B cell (primary cell): ENCODE measurements around the gene OSBPL1A. TPM values are rescaled to one million over a fixed set of nuclear protein-coding genes. Genes with fewer than 3 reads are reported as not detected.

Experiments used
- ATAC-seq: fragments of 200-7000 bp; cut with Tn5 transposase; one replicate; pipeline ENCODE4 v1.10.0; 2021; ENCODE audit warnings: low read depth, mild to moderate bottlenecking, moderate number of reproducible peaks, moderate library complexity
- CTCF ChIA-PET: fragments of 350-600 bp; sonication (Branson Sonifier 250); formaldehyde crosslinking; loops from one replicate; lab custom pipeline; 2021; ENCODE audit warnings: antibody characterized with exemption, inconsistent platforms; lab: Charles Lee
- POLR2A ChIA-PET: fragments of 350-600 bp; sonication (Branson Sonifier 250); formaldehyde crosslinking; loops from one replicate; lab custom pipeline; 2021; ENCODE audit warnings: antibody characterized with exemption; lab: Charles Lee
- DNase-seq: peaks from one replicate; pipeline ENCODE4 v3.0.0; 2013
- H2AFZ ChIP-seq: 2 replicates; pipeline ENCODE4 v1.6.1; 2012; ENCODE audit warnings: mild to moderate bottlenecking, low read depth, low read length; ENCODE audit not compliant: insufficient read depth, poor library complexity, severe bottlenecking
- H3K27ac ChIP-seq, 2 donors: 1 replicate in 1 of 2; 2 replicates in 1 of 2; pipeline ENCODE4 v1.5.1; 2012 to 2013; ENCODE audit warnings: low read length in 2 of 2, mild to moderate bottlenecking in 2 of 2, moderate library complexity in 1 of 2
- H3K27me3 ChIP-seq, 4 experiments: fragments of 200-600 bp in 1 of 4; sonication (generic) in 1 of 4; replicated peaks in 1 of 4; 1 replicate in 2 of 4; 2 replicates in 2 of 4; pipeline versions ENCODE4 v1.6.1 to v1.7.0; 2013 to 2016; ENCODE audit warnings: low read length in 3 of 4, mild to moderate bottlenecking in 2 of 4, mixed read lengths in 1 of 4, moderate library complexity in 1 of 4; ENCODE audit not compliant: insufficient read depth in 4 of 4, control insufficient read depth in 3 of 4; ENCODE audit errors: control extremely low read depth in 1 of 4
- H3K36me3 ChIP-seq, 2 experiments: replicated peaks in 1 of 2; 1 replicate in 1 of 2; 2 replicates in 1 of 2; pipeline versions ENCODE4 v1.6.1 to v1.7.1; 2013; ENCODE audit warnings: low read length in 1 of 2; ENCODE audit not compliant: insufficient read depth in 2 of 2, control insufficient read depth in 1 of 2; ENCODE audit errors: control extremely low read depth in 1 of 2, extremely low read depth in 1 of 2
- H3K4me1 ChIP-seq, 2 donors: fragments of 200-600 bp in 1 of 2; sonication (generic) in 1 of 2; 1 replicate in 1 of 2; 2 replicates in 1 of 2; pipeline versions ENCODE4 v1.5.1 to v1.6.1; 2013 to 2017; ENCODE audit warnings: low read length in 2 of 2; ENCODE audit not compliant: control insufficient read depth in 2 of 2, insufficient read depth in 2 of 2
- H3K4me2 ChIP-seq: replicated peaks from 2 replicates; pipeline ENCODE3; 2012; ENCODE audit warnings: mild to moderate bottlenecking, low read depth, low read length; ENCODE audit not compliant: poor library complexity, severe bottlenecking
- H3K4me3 ChIP-seq, 5 experiments: fragments of 200-600 bp in 1 of 5; sonication (generic) in 1 of 5; 1 replicate in 3 of 5; 2 replicates in 2 of 5; pipeline versions ENCODE4 v1.5.1 to v1.7.0; 2011 to 2016; ENCODE audit warnings: low read length in 4 of 5, mild to moderate bottlenecking in 4 of 5, low read depth in 2 of 5, control low read depth in 1 of 5, moderate library complexity in 1 of 5; ENCODE audit not compliant: insufficient read depth in 1 of 5; ENCODE audit errors: control extremely low read depth in 1 of 5, extremely low read depth in 1 of 5
- H3K79me2 ChIP-seq: fragments of 200-600 bp; sonication (generic); one replicate; pipeline ENCODE4 v1.6.0; 2016; ENCODE audit warnings: low read length; ENCODE audit not compliant: control insufficient read depth, insufficient read depth
- H3K9ac ChIP-seq: fragments of 200-600 bp; sonication (generic); 2 replicates; pipeline ENCODE4 v1.6.1; 2017; ENCODE audit warnings: mild to moderate bottlenecking, low read length, moderate library complexity
- H3K9me3 ChIP-seq, 3 donors: one replicate each; pipeline versions ENCODE4 v1.6.1 to v1.7.1; 2013; ENCODE audit warnings: low read length in 2 of 3; ENCODE audit not compliant: control insufficient read depth in 2 of 3, insufficient read depth in 1 of 3; ENCODE audit errors: control extremely low read depth in 1 of 3
- H4K20me1 ChIP-seq: 2 replicates; pipeline ENCODE4 v1.6.0; 2012; ENCODE audit warnings: mild to moderate bottlenecking, low read length; ENCODE audit not compliant: insufficient read depth, control insufficient read depth, poor library complexity, severe bottlenecking
- H3K27ac Mint-ChIP-seq: one replicate; pipeline ENCODE4 v1.8.0; 2021; ENCODE audit warnings: mixed read lengths
- H3K27me3 Mint-ChIP-seq: one replicate; pipeline ENCODE4 v1.8.0; 2021; ENCODE audit warnings: mixed read lengths
- H3K4me1 Mint-ChIP-seq: one replicate; pipeline ENCODE4 v1.8.0; 2021; ENCODE audit warnings: mixed read lengths
- H3K4me3 Mint-ChIP-seq: one replicate; pipeline ENCODE4 v1.8.0; 2021; ENCODE audit warnings: mixed read lengths
- H3K9me3 Mint-ChIP-seq: one replicate; pipeline ENCODE4 v1.8.0; 2022; ENCODE audit warnings: mixed read lengths; ENCODE audit not compliant: insufficient read depth
- EZH2 ChIP-seq: IDR thresholded peaks from 2 replicates; pipeline ENCODE4 v1.6.1; 2012; ENCODE audit warnings: borderline replicate concordance, low read depth, mild to moderate bottlenecking, moderate library complexity, low read length; ENCODE audit not compliant: insufficient read depth, poor library complexity, severe bottlenecking
- WGBS: methylation state at CpG from one replicate; pipeline ENCODE4 v1.1.5; 2013; ENCODE audit warnings: missing lambda C conversion rate; ENCODE audit not compliant: insufficient coverage; 5-methylcytosine and 5-hydroxymethylcytosine counted together
- intact Hi-C: fragments of 100-400 bp; cut with micrococcal nuclease; formaldehyde crosslinking; loops from one replicate; pipeline ENCODE4 v1.10.0; 2022
- polyA plus RNA-seq: library from polyadenylated mRNA; depleted of rRNA; stranded (reverse); fragments of >200 nt; gene quantifications from 2 replicates; pipeline ENCODE4 v1.2.3, GENCODE V29; 2012
- total RNA-seq, 2 donors: library from RNA; stranded (reverse); fragments of 120-200 nt in 1 of 2; gene quantifications; 1 replicate in 1 of 2; 2 replicates in 1 of 2; pipeline versions ENCODE4 v1.2.3 to v1.2.4, GENCODE V29; 2013 to 2022
- TF ChIP-seq, protein P1 (sequence below): fragments of 200-600 bp; IDR thresholded peaks from one replicate; pipeline ENCODE4 v1.8.0; 2022; ENCODE audit warnings: antibody characterized with exemption, mild to moderate bottlenecking

The OSBPL1A gene
- total and polyA plus RNA-seq, 2 donors (not counting 1 experiment from before 2014, with no cell fraction given): 0.57 to 0.86 TPM

DNA sequence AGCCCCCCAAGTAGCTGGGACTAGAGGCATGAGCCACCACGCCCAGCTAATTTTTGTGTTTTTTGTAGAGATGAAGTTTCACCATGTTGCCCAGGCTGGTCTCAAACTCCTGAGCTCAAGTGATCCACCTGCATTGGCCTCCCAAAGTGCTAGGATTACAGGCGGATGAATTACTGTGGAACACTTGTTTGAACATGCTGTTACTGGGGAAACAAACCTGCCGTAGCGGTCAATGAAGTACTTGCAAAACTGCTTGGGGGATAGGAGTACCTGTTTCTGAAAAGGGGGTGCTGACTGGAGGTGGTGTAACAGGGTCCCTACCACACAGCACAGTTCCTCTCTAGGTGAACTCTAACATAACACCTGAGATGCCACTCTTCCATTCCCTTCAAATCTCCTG lies 22.9 kb upstream of the OSBPL1A start:
- H4K20me1 ChIP-seq: no peaks in the 10 kb centered on the region
- H3K4me2 ChIP-seq: no peak overlapping the region
- H2AFZ ChIP-seq: no peak overlapping the region
- ChIA-PET CTCF (interaction anchor here (1.4 kb wide), 1 partner anchor 8 kb away, joined by 3 read pairs; no protein-coding TSS in a partner anchor), POLR2A (no interaction called here)
- peaks cover 0 to 34% (median 12%) of the 10 kb centered on the region in 4 experiments for H3K27me3 ChIP-seq
- Mint-ChIP-seq H3K9me3 (peaks cover 3% of the 10 kb centered on the region), H3K27me3 (peaks cover 57% of the 10 kb centered on the region), H3K4me3 (no peak overlapping the region), H3K27ac (no peak overlapping the region), H3K4me1 (peaks cover under 1% of the 10 kb centered on the region)
- peaks cover 0 to 2% (median 1%) of the 10 kb centered on the region in 3 donors for H3K9me3 ChIP-seq
- ATAC-seq: no peak
- H3K4me3 ChIP-seq: no peak overlapping the region
- no peaks in the 10 kb centered on the region for H3K79me2 ChIP-seq
- no peak for TF ChIP-seq EZH2
- TF ChIP-seq, protein P1, sequence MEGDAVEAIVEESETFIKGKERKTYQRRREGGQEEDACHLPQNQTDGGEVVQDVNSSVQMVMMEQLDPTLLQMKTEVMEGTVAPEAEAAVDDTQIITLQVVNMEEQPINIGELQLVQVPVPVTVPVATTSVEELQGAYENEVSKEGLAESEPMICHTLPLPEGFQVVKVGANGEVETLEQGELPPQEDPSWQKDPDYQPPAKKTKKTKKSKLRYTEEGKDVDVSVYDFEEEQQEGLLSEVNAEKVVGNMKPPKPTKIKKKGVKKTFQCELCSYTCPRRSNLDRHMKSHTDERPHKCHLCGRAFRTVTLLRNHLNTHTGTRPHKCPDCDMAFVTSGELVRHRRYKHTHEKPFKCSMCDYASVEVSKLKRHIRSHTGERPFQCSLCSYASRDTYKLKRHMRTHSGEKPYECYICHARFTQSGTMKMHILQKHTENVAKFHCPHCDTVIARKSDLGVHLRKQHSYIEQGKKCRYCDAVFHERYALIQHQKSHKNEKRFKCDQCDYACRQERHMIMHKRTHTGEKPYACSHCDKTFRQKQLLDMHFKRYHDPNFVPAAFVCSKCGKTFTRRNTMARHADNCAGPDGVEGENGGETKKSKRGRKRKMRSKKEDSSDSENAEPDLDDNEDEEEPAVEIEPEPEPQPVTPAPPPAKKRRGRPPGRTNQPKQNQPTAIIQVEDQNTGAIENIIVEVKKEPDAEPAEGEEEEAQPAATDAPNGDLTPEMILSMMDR: no peak
- 100% methylated on average over 2 of the region's 4 CpGs for WGBS
- intact Hi-C loops: loop anchor here (10.0 kb wide), 1 partner anchor 446 kb away; no protein-coding TSS in a partner anchor
- DNase-seq: no peak
- no peaks in the 10 kb centered on the region for H3K36me3 ChIP-seq
- H3K27ac ChIP-seq: no peak overlapping the region
- no peaks in the 10 kb centered on the region for H3K4me1 ChIP-seq
- no peak overlapping the region for H3K9ac ChIP-seq

DNA sequence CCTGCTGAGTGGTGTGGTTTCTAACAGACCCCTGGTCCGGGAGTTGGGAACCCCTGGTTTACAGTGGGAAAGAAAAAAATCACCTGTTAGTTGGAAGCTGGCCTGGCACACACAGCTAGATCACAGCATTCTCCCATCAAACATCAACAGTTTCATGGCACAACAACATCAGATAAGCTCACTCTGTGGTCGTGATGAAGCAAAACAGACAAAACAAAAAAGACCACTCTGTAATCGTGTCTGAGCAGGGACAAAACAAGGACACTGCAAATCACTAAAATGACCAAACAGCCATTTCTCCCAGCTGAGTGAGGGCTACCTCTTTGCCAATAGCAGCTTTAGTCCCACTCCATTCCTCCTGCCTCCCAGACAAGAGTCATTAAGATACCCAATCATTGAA lies 19.9 kb upstream of the OSBPL1A start:
- ATAC-seq (no peak), DNase-seq (no peak)
- no peak for TF ChIP-seq EZH2
- TF ChIP-seq, protein P1: no peak
- peaks cover 0 to 21% (median 3%) of the 10 kb centered on the region in 4 experiments for H3K27me3 ChIP-seq
- ChIA-PET CTCF (interaction anchor here (0.7 kb wide), 1 partner anchor 1714 kb away, joined by 3 read pairs; no protein-coding TSS in a partner anchor), POLR2A (no interaction called here)
- no peaks in the 10 kb centered on the region for H4K20me1 ChIP-seq
- no peak overlapping the region for H3K27ac ChIP-seq
- Mint-ChIP-seq H3K9me3 (no peaks in the 10 kb centered on the region), H3K27me3 (peaks cover 46% of the 10 kb centered on the region), H3K4me3 (no peak overlapping the region), H3K27ac (no peak overlapping the region), H3K4me1 (no peaks in the 10 kb centered on the region)
- H3K36me3 ChIP-seq: no peaks in the 10 kb centered on the region
- H3K4me1 ChIP-seq: no peaks in the 10 kb centered on the region
- no peaks in the 10 kb centered on the region for H3K9me3 ChIP-seq
- intact Hi-C loops: no loop called here
- no peak overlapping the region for H3K9ac ChIP-seq
- H3K4me2 ChIP-seq: no peak overlapping the region
- H3K4me3 ChIP-seq: no peak overlapping the region
- H3K79me2 ChIP-seq: no peaks in the 10 kb centered on the region
- H2AFZ ChIP-seq: no peak overlapping the region
- WGBS: 95% methylated on average over 2 of the region's 3 CpGs
